ENCODE data around the gene NTRK2. TPM values are rescaled to one million over a fixed set of nuclear protein-coding genes. Genes with fewer than 3 reads are reported as not detected.

The NTRK2 gene
- total RNA-seq, 1 donor, result not detected

- no peak for DNase-seq (ENCODE audit: low read depth)
- no peak overlapping the region for H3K4me3 ChIP-seq (ENCODE audit: low read depth, low read length)
- no peak for TF ChIP-seq CTCF (IDR thresholded peaks at IDR 0.05; ENCODE audit: insufficient read depth, low read depth, low read length)
Observed at GRCh38 chr9:84793251-84793650, 123.7 kb downstream of the NTRK2 start.

GRCh38 chr9:84794981-84795637 is 125.6 kb downstream of the NTRK2 start:
- DNase-seq (ENCODE audit: low read depth), result no peak
- TF ChIP-seq CTCF (IDR thresholded peaks at IDR 0.05; ENCODE audit: insufficient read depth, low read depth, low read length), result no peak
- H3K4me3 ChIP-seq (ENCODE audit: low read depth, low read length), result no peak overlapping the region

- DNase-seq (ENCODE audit: low read depth), result no peak
- TF ChIP-seq CTCF (IDR thresholded peaks at IDR 0.05; ENCODE audit: insufficient read depth, low read depth, low read length), result no peak
- H3K4me3 ChIP-seq (ENCODE audit: low read depth, low read length), result no peak overlapping the region
Observed at GRCh38 chr9:84796404-84796803, 126.9 kb downstream of the NTRK2 start.

- no peak for DNase-seq (ENCODE audit: low read depth)
- TF ChIP-seq CTCF (IDR thresholded peaks at IDR 0.05; ENCODE audit: insufficient read depth, low read depth, low read length), result no peak
- no peak overlapping the region for H3K4me3 ChIP-seq (ENCODE audit: low read depth, low read length)
Observed at GRCh38 chr9:84799251-84799650, 129.7 kb downstream of the NTRK2 start.

- DNase-seq (ENCODE audit: low read depth), result no peak
- no peak overlapping the region for H3K4me3 ChIP-seq (ENCODE audit: low read depth, low read length)
- TF ChIP-seq CTCF (IDR thresholded peaks at IDR 0.05; ENCODE audit: insufficient read depth, low read depth, low read length), result no peak
Observed at GRCh38 chr9:84804951-84805694, 135.6 kb downstream of the NTRK2 start.

- DNase-seq (ENCODE audit: low read depth), result no peak
- TF ChIP-seq CTCF (IDR thresholded peaks at IDR 0.05; ENCODE audit: insufficient read depth, low read depth, low read length), result no peak
- H3K4me3 ChIP-seq (ENCODE audit: low read depth, low read length), result no peak overlapping the region
Observed at GRCh38 chr9:84807431-84807830, 137.9 kb downstream of the NTRK2 start.
